HL-60 (cell line): ENCODE measurements around the gene CSNK2B.

Experiments used
- DNase-seq, 2 experiments: peaks; one replicate each; pipeline ENCODE4 v3.0.0-alpha.2; 2010 to 2020; ENCODE audit warnings: low read depth in 1 of 2, low spot score in 1 of 2
- H3K27ac ChIP-seq: fragments of 250-450 bp; sonication (Bioruptor Pico); replicated peaks from 2 replicates; pipeline ENCODE4 v1.5.1; 2020; ENCODE audit warnings: mild to moderate bottlenecking, moderate library complexity
- H3K27me3 ChIP-seq: fragments of 250-450 bp; sonication (Bioruptor Pico); 2 replicates; pipeline ENCODE4 v1.5.1; 2021; ENCODE audit warnings: mild to moderate bottlenecking, moderate library complexity; ENCODE audit not compliant: insufficient read depth, poor library complexity, severe bottlenecking
- H3K4me3 ChIP-seq: replicated peaks from 2 replicates; pipeline ENCODE4 v1.5.1; 2011; ENCODE audit warnings: mild to moderate bottlenecking, control low read depth, low read length; ENCODE audit not compliant: insufficient read depth
- CTCF ChIP-seq: IDR thresholded peaks from one replicate; pipeline ENCODE4 v1.5.1; 2011; ENCODE audit warnings: low read length, control low read depth, inconsistent platforms; ENCODE audit not compliant: insufficient read depth
- GABPA ChIP-seq: IDR thresholded peaks from 2 replicates; pipeline ENCODE4 v1.6.1; 2012; ENCODE audit warnings: low read depth
- POLR2AphosphoS5 ChIP-seq: IDR thresholded peaks from 2 replicates; pipeline ENCODE4 v1.6.1; 2012; ENCODE audit warnings: low read depth
- REST ChIP-seq: IDR thresholded peaks from 2 replicates; pipeline ENCODE4 v1.6.1; 2012; ENCODE audit warnings: low read depth; ENCODE audit not compliant: insufficient replicate concordance
- SPI1 ChIP-seq: IDR thresholded peaks from 2 replicates; pipeline ENCODE4 v1.6.1; 2012; ENCODE audit warnings: low read depth, mild to moderate bottlenecking, borderline replicate concordance

Gene CSNK2B

GRCh38 chr6:31659649-31660380 is 6.1 kb upstream of the CSNK2B start:
- Histone ChIP-seq H3K27me3 (no peaks in the 10 kb centered on the region), H3K4me3 (peak overlapping the region; percentile 73), H3K27ac (peak overlapping the region; percentile 66)
- peak in 1 of 2 experiments; percentile 59 for DNase-seq
- TF ChIP-seq POLR2AphosphoS5 (no peak), CTCF (no peak), SPI1 (peak; percentile 60), GABPA (no peak), REST (peak; percentile 91)

GRCh38 chr6:31660381-31661261 is 5.3 kb upstream of the CSNK2B start, which contains the start of gene C6orf47:
Gene C6orf47, minus strand, starts transcription at chr6:31660778. Its CDS starts 831 bp downstream, at chr6:31659947.
- no peaks in the 10 kb centered on the region for H3K27me3 ChIP-seq
- TF ChIP-seq GABPA (no peak), CTCF (no peak), REST (no peak), POLR2AphosphoS5 (peak; percentile 79)
- peak; percentile 67 to 81 for DNase-seq
- H3K4me3 ChIP-seq, result peak within 1 kb of the TSS; percentile 73
- peak within 1 kb of the TSS; percentile 66 for H3K27ac ChIP-seq

- TF ChIP-seq GABPA, result no peak
- TF ChIP-seq SPI1, result no peak
- TF ChIP-seq REST, result no peak
- TF ChIP-seq POLR2AphosphoS5, result no peak
- TF ChIP-seq CTCF, result no peak
- DNase-seq, result no peak
- no peak overlapping the region for H3K4me3 ChIP-seq
- H3K27me3 ChIP-seq, result no peaks in the 10 kb centered on the region
- H3K27ac ChIP-seq, result peak overlapping the region; percentile 66
Measured at GRCh38 chr6:31661262-31662123, 4.4 kb upstream of the CSNK2B start.
